Stimulated activated CD4-positive, alpha-beta T cell treated with anti-CD3 and anti-CD28 coated beads, Interleukin-1b, Interleukin-23, amount 100 ng/mL, for 1 hour (primary cell): ENCODE data around the gene TTC39A.
"Not testable (repeated sequence)": the region's sequence is repeated elsewhere in the genome, so short reads cannot be mapped to it uniquely, and the experiment has no call there.

Experiments
- DNase-seq, 2 donors: peaks; one replicate each; pipeline ENCODE4 v3.0.0-alpha.2; 2020; ENCODE audit warnings: low read depth in 2 of 2

TTC39A gene

DNA sequence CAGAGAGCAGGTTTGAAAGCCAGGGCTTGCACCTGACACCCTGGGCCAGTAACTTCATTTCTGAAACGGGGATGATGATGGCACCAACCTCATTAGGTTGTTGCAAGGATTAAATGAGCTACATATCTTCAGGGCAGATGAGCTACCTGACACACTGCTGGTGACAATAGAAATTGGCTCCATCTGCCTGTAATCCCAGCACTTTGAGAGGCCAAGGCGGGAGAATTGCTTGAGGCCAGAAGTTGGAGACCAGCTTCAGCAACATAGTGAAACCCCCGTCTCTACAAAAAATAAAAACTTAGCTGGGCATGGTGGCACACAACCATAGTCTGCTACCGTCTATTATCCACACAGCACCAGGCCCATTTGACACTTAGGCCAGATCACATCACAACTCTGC lies 6.3 kb upstream of the TTC39A start:
- DNase-seq = no peak

DNA sequence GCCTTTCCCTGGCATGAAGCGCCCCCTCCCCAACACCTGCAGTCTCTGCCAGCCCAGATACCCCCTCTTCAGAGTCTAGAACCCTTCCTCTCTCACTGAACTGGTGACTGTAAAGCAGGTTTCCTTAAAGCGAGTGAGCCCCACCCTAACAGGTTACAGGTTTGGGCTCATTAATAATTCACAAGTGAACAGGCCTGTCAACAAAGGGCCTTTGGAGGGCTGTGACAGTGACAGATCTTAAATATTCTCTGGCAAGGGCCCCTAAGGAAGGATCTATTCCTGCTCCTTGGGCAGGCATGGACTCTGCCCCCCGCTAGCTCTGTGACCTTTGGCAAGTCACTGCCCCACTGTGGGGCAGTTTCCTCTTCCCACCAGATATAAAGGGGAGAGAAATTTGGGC lies 5.6 kb upstream of the TTC39A start:
- DNase-seq = no peak

GRCh38 chr1:51331206-51332100 lies 1.1 kb upstream of the TTC39A start:
- DNase-seq = no peak

- DNase-seq = no peak
Observed at GRCh38 chr1:51329443-51330325, 678 bp downstream of the TTC39A start.

GRCh38 chr1:51328926-51329325 lies 1.4 kb downstream of the TTC39A start:
- no peak for DNase-seq

- DNase-seq = no peak
Observed at GRCh38 chr1:51328279-51328678, 2.1 kb downstream of the TTC39A start.

DNA sequence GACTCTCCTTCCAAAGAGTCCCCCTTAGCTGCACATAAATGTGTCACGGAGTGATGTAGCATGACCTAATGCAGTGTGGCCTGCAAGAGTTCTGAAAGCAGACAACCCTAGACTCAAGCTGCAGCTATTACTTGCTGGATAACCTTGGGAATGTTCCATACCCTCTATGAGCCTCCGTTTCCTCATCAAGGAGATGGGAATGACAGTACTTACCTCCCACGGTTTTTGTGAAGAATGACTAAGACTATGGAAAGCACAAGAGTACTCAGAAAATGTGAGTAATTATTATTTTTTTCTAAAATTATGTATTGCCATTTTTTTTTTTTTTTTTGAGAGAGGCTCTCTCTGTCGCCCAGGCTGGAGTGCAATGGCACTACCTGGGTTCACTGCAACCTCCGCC lies 3.0 kb downstream of the TTC39A start:
- no peak for DNase-seq

GRCh38 chr1:51326839-51327238 lies 3.5 kb downstream of the TTC39A start:
- no peak for DNase-seq

GRCh38 chr1:51325878-51326755 lies 4.2 kb downstream of the TTC39A start:
- DNase-seq = no peak

DNA sequence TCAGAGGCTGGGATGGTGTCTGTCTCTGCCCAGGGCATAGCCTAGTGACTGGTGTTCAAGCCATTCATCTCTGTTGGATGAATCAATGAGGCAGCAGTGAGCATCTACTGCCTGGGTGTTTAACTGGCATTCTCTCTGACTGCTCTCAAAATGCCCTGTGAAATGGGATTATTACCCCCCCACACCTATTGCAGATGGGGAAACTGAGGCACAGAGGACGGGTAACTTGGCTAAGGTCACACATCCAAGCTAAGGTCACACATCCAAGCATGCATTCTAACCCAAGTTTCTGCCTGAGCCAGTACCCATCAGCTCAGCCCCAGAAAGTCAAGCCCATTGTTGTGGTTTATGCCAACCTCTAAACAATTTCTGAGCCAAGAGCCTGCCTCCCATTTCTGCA lies 5.0 kb downstream of the TTC39A start:
- DNase-seq = no peak

- DNase-seq = not testable (repeated sequence)
Observed at GRCh38 chr1:51325011-51325385, 5.4 kb downstream of the TTC39A start.

DNA sequence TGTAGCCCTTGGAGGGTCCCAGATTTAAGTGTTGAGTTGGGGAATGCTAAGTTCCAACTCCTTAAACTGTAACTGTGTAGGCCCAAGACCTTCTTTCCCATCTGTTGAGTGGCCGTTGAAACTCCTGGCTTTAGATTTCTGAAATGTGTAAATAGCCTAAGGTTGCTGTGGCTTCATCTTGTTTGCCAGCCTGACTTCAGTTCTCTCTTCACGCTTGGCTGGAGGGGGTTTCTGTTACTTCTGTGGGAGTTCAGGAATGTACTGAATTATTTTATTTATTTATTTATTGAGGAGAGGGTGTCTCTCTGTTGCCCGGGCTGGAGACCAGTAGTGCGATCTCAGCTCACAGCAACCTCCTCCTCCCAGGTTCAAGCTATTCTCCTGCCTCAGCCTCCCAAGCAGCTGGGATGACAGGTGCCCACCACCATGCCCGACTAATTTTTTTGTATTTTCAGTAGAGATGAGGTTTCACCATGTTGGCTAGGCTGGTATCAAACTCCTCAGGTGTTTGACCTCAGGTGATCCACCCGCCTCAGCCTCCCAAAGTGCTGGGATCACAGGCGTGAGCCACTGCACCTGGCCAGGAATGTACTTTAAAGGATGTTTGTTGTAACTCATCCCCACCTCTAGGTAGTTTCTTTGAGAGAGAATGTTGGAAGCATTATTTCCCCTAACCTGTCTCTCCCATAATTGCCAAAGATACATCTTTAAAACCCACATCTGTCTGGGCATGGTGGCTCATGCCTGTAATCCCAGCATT lies 5.9 kb downstream of the TTC39A start:
- DNase-seq = no peak

DNA sequence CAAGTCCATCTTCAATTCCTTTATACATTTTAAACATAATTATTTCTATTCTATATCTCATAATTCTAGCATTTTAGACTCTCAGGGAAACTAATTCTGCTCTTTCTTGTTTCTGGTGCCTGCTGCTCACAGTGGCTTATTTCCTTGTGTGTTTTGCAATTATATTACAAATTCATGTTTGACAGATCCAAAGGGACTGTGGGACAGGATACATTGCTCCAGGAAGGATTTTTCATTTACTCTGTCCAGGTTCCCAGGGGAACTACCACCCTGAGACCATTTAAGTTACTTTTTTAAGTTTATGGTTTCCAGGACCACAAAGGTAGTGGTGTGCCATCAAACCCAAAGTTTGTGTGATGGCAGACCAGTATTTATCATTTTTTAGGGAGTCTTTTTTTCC lies 6.6 kb downstream of the TTC39A start:
- DNase-seq = no peak

- no peak for DNase-seq
Observed at GRCh38 chr1:51322417-51323101, 7.8 kb downstream of the TTC39A start.

DNA sequence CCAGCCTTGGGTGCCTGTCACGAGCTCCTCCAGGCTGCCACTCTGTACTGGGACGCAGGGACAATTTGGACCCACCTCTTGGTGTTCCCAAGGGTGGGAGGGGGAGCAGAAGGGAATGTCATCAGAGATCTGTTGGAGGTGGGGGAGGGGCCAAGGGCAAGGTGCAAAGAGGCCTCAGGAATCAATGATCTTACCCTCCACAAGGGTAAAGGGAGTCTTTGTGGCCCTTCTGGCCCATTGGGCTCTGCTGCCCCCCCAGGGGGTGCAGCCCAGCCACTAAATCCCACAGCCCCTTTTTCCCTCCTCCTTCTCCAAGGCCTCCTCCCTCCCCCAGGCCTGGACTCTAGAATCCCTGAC lies 8.5 kb downstream of the TTC39A start:
- no peak for DNase-seq

- no peak for DNase-seq
Observed at GRCh38 chr1:51320967-51321923, 9.1 kb downstream of the TTC39A start.

DNA sequence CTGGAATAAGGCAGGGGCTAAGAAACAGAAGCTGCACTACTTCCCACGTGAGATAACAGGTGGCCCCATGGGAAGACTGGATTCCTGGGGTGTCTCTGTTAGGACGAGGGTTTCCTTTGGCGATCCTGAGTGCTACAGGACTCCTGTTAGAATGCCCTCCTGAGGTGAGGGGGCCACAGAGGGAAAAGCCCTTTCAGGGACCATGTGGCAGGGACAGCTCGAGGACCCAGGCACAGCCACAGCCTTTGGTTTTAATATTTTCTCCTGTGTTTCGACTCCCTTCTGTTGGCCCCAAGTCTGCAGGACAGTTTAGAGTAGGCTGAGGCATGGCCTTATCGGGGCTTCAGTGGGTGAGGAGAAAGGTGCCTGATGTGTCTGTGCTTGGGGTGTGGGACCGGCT lies 12.6 kb downstream of the TTC39A start:
- no peak for DNase-seq

DNA sequence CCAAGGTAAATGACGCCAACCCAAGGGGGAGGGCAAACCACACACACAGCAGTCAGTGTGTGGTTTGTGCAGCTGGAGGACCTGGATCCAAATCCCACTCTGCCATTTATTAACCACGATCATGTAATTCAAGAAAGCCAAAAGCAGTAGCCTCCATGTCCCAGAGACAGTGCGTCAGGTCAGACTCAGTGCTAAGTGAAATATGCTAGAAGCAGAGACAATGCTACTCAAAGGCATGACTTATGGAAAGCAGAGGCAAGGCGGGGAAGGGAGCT lies 13.6 kb downstream of the TTC39A start:
- no peak for DNase-seq

DNA sequence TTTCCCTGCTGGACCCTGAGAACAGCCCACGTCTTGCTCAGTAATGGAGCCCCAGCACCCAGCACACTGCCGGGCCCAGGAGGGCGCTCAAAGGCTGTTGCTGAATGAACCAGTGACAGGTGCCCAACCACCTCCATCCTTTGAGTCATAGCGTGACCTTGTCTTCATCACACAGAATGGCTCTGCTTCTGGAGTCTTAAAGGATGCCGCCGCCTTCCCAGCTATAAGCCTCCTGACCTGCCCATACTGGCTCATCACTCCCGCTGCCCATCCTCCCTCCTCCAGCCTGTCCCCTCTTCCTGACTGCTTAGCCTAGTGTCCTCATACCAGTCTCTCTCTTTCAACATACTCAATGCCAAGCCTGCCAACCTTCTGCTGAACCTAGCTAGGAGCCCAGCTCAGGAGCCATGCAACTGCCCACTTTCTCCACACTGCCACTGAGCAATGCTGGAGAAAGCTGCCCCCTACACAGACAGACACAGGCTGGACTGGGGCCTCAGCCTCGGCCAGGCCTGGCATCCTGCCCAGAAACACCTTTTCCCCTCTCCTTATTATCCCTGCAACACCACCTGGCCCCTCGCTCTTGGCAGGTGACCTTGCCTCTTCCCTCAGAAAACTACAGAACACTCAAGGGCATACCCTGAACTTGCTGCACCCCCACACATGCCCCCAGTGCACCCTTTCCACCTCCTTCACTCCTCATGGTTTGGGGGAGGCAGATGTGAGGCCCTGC lies 14.1 kb downstream of the TTC39A start:
- DNase-seq = no peak
